Measurements from ENCODE around the gene TSPO. TPM values are rescaled to one million over a fixed set of nuclear protein-coding genes. Genes with fewer than 3 reads are reported as not detected.

The TSPO gene
- total and polyA plus RNA-seq, 9 of the 15 experiments (the other 6 are each of a cell fraction or from before 2014, with no cell fraction given), result 4.9 to 126 (median 25.3) TPM

DNA sequence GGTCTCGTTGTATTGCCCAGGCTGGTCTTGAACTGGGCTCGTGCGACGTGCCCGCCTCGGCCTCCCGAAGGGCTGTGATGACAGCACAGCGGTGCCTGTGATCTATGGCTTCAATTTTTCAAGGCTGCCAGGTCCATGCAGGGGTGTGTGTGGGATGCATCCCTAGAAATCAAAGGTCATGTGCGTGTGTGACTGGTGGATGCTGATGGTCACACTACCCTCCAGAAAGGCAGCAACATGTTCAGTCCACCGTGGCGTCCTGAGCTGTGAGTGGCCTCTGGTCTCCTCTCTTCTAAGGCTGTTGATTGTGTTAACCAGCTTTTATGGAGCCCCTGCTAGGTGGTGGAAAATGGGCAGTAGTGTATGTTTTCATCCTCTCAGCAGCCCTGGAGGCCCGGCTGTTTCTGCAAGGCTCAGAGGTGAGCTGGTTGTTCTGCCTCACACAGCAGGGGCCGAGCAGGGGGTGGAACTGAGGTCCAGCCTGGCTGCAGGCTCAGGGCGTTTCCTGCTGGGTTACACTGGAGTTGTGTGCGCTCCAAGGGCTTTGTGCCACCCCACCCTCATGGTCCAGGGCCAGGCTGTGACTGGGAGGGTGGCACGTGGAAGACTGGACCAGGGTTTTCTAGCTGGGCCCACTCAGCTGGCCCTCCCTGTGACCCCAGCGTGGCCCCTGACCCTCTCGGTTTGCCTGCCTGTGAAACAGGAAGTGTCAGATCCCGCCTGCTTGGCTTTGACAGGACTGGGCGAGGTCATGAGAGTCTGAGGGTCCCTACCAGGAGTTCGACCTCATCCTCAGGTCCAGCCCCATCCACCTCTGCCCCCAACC is 33.1 kb upstream of the TSPO start:
- ATAC-seq (no peak), DNase-seq (ENCODE audit: extremely low read depth in 1 of 4, low spot score in 3 of 4) (no peak), FAIRE-seq (no peak)
- intact Hi-C loops (cut with micrococcal nuclease), result no loop called here
- ChIA-PET CTCF (ENCODE audit: low intra/inter-chr PET ratio) (no interaction called here), POLR2A (no interaction called here)
- H3K9ac ChIP-seq (ENCODE audit: insufficient read depth in 1 of 2, low read depth in 2 of 2, low read length in 2 of 2), result peak overlapping the region in 1 of 2 experiments; percentile 78; a peak in 2 of 4 replicates
- H3K27ac ChIP-seq (ENCODE audit: extremely low read depth, low read depth, low read length), result no peak overlapping the region
- H3K9me1 ChIP-seq (ENCODE audit: control insufficient read depth, insufficient read depth, low read length), result no peaks in the 10 kb centered on the region
- no peak overlapping the region for H3K4me3 ChIP-seq
- H3K27me3 ChIP-seq (ENCODE audit: control insufficient read depth in 2 of 2, insufficient read depth in 2 of 2, low read length in 2 of 2), result no peaks in the 10 kb centered on the region
- 59% methylated on average over 10 of the region's 21 CpGs for WGBS (ENCODE audit: insufficient coverage, low coverage, missing lambda C conversion rate)
- H2AFZ ChIP-seq (ENCODE audit: low read depth, low read length), result peak overlapping the region; percentile 38
- no peaks in the 10 kb centered on the region for H3K9me3 ChIP-seq (replicated peaks; ENCODE audit: control insufficient read depth, insufficient read depth, low read depth, low read length)
- BruUV-seq (replicated peaks), result no TSS peak
- in situ Hi-C loops (cut with MboI), result no loop called here
- H3K4me2 ChIP-seq (ENCODE audit: insufficient read depth, low read length), result no peak overlapping the region
- H3K79me2 ChIP-seq (ENCODE audit: control insufficient read depth, insufficient read depth, low read length), result no peaks in the 10 kb centered on the region
- peaks cover 9 to 10% of the 10 kb centered on the region in 2 experiments; a peak in 3 of 5 replicates for H3K4me1 ChIP-seq (replicated peaks in 1 of 2; ENCODE audit: control insufficient read depth in 2 of 2, insufficient read depth in 2 of 2, low read length in 2 of 2)
- no peaks in the 10 kb centered on the region for H3K36me3 ChIP-seq (ENCODE audit: control insufficient read depth, insufficient read depth, low read length)
- no peaks in the 10 kb centered on the region for H4K20me1 ChIP-seq (replicated peaks; ENCODE audit: control insufficient read depth, insufficient read depth, low read length)
- TF ChIP-seq, protein P1, sequence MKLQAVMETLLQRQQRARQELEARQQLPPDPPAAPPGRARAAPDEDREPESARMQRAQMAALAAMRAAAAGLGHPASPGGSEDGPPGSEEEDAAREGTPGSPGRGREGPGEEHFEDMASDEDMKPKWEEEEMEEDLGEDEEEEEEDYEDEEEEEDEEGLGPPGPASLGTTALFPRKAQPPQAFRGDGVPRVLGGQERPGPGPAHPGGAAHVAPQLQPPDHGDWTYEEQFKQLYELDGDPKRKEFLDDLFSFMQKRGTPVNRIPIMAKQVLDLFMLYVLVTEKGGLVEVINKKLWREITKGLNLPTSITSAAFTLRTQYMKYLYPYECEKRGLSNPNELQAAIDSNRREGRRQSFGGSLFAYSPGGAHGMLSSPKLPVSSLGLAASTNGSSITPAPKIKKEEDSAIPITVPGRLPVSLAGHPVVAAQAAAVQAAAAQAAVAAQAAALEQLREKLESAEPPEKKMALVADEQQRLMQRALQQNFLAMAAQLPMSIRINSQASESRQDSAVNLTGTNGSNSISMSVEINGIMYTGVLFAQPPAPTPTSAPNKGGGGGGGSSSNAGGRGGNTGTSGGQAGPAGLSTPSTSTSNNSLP (IDR thresholded peaks at IDR 0.05; ENCODE audit: borderline replicate concordance, low read depth, low read length), result no peak
- TF ChIP-seq HNRNPLL (IDR thresholded peaks at IDR 0.05; ENCODE audit: low read depth, low read length, poor library complexity, severe bottlenecking) (no peak), ZC3H11A (IDR thresholded peaks at IDR 0.05; ENCODE audit: low read depth, low read length) (no peak), SIN3B (IDR thresholded peaks at IDR 0.05; ENCODE audit: low read depth) (no peak), PHF20 (IDR thresholded peaks at IDR 0.05; ENCODE audit: partially characterized antibody) (no peak), ZNF76 (CRISPR knock-in tag; IDR thresholded peaks at IDR 0.05; ENCODE audit: borderline replicate concordance) (no peak), CC2D1A (IDR thresholded peaks at IDR 0.05) (no peak), ZNF551 (CRISPR knock-in tag; IDR thresholded peaks at IDR 0.05) (no peak), KAT7 (CRISPR knock-in tag; IDR thresholded peaks at IDR 0.05; ENCODE audit: borderline replicate concordance) (no peak), DIDO1 (tag; IDR thresholded peaks at IDR 0.05; ENCODE audit: low read depth) (no peak), NCOA2 (IDR thresholded peaks at IDR 0.05; ENCODE audit: partially characterized antibody in 2 of 2) (no peak), DPF2 (IDR thresholded peaks at IDR 0.05) (no peak)
- TF ChIP-seq, protein P2, sequence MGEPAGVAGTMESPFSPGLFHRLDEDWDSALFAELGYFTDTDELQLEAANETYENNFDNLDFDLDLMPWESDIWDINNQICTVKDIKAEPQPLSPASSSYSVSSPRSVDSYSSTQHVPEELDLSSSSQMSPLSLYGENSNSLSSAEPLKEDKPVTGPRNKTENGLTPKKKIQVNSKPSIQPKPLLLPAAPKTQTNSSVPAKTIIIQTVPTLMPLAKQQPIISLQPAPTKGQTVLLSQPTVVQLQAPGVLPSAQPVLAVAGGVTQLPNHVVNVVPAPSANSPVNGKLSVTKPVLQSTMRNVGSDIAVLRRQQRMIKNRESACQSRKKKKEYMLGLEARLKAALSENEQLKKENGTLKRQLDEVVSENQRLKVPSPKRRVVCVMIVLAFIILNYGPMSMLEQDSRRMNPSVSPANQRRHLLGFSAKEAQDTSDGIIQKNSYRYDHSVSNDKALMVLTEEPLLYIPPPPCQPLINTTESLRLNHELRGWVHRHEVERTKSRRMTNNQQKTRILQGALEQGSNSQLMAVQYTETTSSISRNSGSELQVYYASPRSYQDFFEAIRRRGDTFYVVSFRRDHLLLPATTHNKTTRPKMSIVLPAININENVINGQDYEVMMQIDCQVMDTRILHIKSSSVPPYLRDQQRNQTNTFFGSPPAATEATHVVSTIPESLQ (CRISPR knock-in tag; IDR thresholded peaks at IDR 0.05), result no peak
- TF ChIP-seq, protein P3, sequence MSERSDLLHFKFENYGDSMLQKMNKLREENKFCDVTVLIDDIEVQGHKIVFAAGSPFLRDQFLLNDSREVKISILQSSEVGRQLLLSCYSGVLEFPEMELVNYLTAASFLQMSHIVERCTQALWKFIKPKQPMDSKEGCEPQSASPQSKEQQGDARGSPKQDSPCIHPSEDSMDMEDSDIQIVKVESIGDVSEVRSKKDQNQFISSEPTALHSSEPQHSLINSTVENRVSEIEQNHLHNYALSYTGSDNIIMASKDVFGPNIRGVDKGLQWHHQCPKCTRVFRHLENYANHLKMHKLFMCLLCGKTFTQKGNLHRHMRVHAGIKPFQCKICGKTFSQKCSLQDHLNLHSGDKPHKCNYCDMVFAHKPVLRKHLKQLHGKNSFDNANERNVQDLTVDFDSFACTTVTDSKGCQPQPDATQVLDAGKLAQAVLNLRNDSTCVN (CRISPR knock-in tag; IDR thresholded peaks at IDR 0.05), result no peak
- TF ChIP-seq, protein P4, sequence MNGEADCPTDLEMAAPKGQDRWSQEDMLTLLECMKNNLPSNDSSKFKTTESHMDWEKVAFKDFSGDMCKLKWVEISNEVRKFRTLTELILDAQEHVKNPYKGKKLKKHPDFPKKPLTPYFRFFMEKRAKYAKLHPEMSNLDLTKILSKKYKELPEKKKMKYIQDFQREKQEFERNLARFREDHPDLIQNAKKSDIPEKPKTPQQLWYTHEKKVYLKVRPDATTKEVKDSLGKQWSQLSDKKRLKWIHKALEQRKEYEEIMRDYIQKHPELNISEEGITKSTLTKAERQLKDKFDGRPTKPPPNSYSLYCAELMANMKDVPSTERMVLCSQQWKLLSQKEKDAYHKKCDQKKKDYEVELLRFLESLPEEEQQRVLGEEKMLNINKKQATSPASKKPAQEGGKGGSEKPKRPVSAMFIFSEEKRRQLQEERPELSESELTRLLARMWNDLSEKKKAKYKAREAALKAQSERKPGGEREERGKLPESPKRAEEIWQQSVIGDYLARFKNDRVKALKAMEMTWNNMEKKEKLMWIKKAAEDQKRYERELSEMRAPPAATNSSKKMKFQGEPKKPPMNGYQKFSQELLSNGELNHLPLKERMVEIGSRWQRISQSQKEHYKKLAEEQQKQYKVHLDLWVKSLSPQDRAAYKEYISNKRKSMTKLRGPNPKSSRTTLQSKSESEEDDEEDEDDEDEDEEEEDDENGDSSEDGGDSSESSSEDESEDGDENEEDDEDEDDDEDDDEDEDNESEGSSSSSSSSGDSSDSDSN (IDR thresholded peaks at IDR 0.05; ENCODE audit: borderline replicate concordance in 1 of 2, low read depth in 2 of 2, low read length in 2 of 2), result no peak
